H1 (cell line): ENCODE measurements around the gene FAM107A. TPM values are rescaled to one million over a fixed set of nuclear protein-coding genes. Genes with fewer than 3 reads are reported as not detected.

Source experiments
- CTCF ChIA-PET: fragments of 300-600 bp; sonication (Branson Sonifier 250); formaldehyde crosslinking; loops from one replicate; lab custom pipeline; 2021; ENCODE audit not compliant: partially characterized antibody; lab: Charles Lee
- POLR2A ChIA-PET: fragments of 300-600 bp; sonication (Branson Sonifier 250); formaldehyde crosslinking; loops from one replicate; lab custom pipeline; 2021; ENCODE audit warnings: inconsistent platforms; ENCODE audit not compliant: partially characterized antibody; lab: Charles Lee
- DNase-seq, 2 experiments: peaks; one replicate each; pipeline versions ENCODE4 v3.0.0 to v3.0.0-alpha.2; 2010 to 2022; ENCODE audit warnings: low spot score in 2 of 2, low read depth in 1 of 2, mixed read lengths in 1 of 2
- FAIRE-seq: peaks from 2 replicates; lab custom pipeline; 2011; peaks lifted over from hg19 to GRCh38; lab: Jason Lieb, UNC
- H2AFZ ChIP-seq: 2 replicates; pipeline ENCODE4 v1.8.1; 2012; ENCODE audit warnings: low read length, inconsistent platforms
- H2AK5ac ChIP-seq: 2 replicates; pipeline ENCODE4 v1.6.1; 2013; ENCODE audit warnings: low read depth, low read length
- H2BK120ac ChIP-seq: replicated peaks from 2 replicates; pipeline ENCODE3; 2013; ENCODE audit warnings: low read depth, low read length, inconsistent platforms
- H2BK12ac ChIP-seq: 2 replicates; pipeline ENCODE4 v1.6.1; 2013; ENCODE audit warnings: low read depth, low read length
- H2BK15ac ChIP-seq: 2 replicates; pipeline ENCODE4 v1.6.1; 2013; ENCODE audit warnings: low read length
- H2BK20ac ChIP-seq: 2 replicates; pipeline ENCODE4 v1.6.1; 2013; ENCODE audit warnings: low read length
- H2BK5ac ChIP-seq: 2 replicates; pipeline ENCODE4 v1.6.1; 2013; ENCODE audit warnings: low read depth, low read length
- H3K14ac ChIP-seq: 2 replicates; pipeline ENCODE4 v1.6.1; 2013; ENCODE audit warnings: inconsistent platforms; ENCODE audit not compliant: insufficient read length
- H3K18ac ChIP-seq: 2 replicates; pipeline ENCODE4 v1.6.1; 2013; ENCODE audit warnings: low read length; ENCODE audit errors: extremely low read depth
- H3K23ac ChIP-seq: 2 replicates; pipeline ENCODE4 v1.6.1; 2013; ENCODE audit warnings: inconsistent platforms; ENCODE audit not compliant: insufficient read length
- H3K23me2 ChIP-seq: 2 replicates; pipeline ENCODE4 v1.6.1; 2013; ENCODE audit warnings: low read depth, low read length
- H3K27ac ChIP-seq: 2 replicates; pipeline ENCODE4 v1.6.1; 2011; ENCODE audit warnings: low read depth, low read length, inconsistent platforms
- H3K27me3 ChIP-seq, 4 experiments: replicated peaks in 1 of 4; 1 replicate in 1 of 4; 2 replicates in 3 of 4; pipeline versions ENCODE4 v1.6.1 to v1.8.1; 2011 to 2013; ENCODE audit warnings: low read length in 3 of 4, mild to moderate bottlenecking in 3 of 4, inconsistent platforms in 2 of 4, mixed read lengths in 2 of 4, moderate library complexity in 1 of 4; ENCODE audit not compliant: control insufficient read depth in 3 of 4, insufficient read depth in 3 of 4; ENCODE audit errors: extremely low read depth in 1 of 4
- H3K36me3 ChIP-seq, 4 experiments: 2 replicates each; pipeline versions ENCODE4 v1.6.1 to v1.8.1; 2011 to 2013; ENCODE audit warnings: mild to moderate bottlenecking in 4 of 4, low read length in 3 of 4, moderate library complexity in 2 of 4, control low read depth in 1 of 4, inconsistent platforms in 1 of 4; ENCODE audit not compliant: insufficient read depth in 4 of 4, control insufficient read depth in 2 of 4
- H3K4ac ChIP-seq: replicated peaks from 2 replicates; pipeline ENCODE3; 2013; ENCODE audit warnings: low read length, low read depth, mixed read lengths, inconsistent platforms; ENCODE audit not compliant: insufficient read length
- H3K4me1 ChIP-seq, 4 experiments: replicated peaks in 1 of 4; 1 replicate in 1 of 4; 2 replicates in 3 of 4; pipeline versions ENCODE4 v1.6.1 to v1.8.1; 2011 to 2013; ENCODE audit warnings: low read length in 3 of 4, inconsistent platforms in 2 of 4, mixed read lengths in 1 of 4; ENCODE audit not compliant: insufficient read depth in 4 of 4, control insufficient read depth in 3 of 4
- H3K4me2 ChIP-seq, 2 experiments: 2 replicates each; pipeline versions ENCODE4 v1.6.1 to v1.8.1; 2011 to 2013; ENCODE audit warnings: low read depth in 2 of 2, low read length in 2 of 2, control low read depth in 1 of 2, inconsistent platforms in 1 of 2, mild to moderate bottlenecking in 1 of 2; ENCODE audit not compliant: insufficient read depth in 1 of 2
- H3K4me3 ChIP-seq, 4 experiments: fragments of 200-600, 300-600 bp in 1 of 4; sonication (generic), shearing (Covaris generic), sonication (Bioruptor Twin) in 1 of 4; 2 replicates each; pipeline versions ENCODE4 v1.5.1 to v1.8.1; 2011 to 2016; ENCODE audit warnings: low read length in 4 of 4, low read depth in 3 of 4, control low read depth in 2 of 4, inconsistent platforms in 2 of 4, mild to moderate bottlenecking in 2 of 4, mixed read lengths in 1 of 4, moderate library complexity in 1 of 4; ENCODE audit not compliant: insufficient read depth in 2 of 4; ENCODE audit errors: extremely low read depth in 1 of 4
- H3K56ac ChIP-seq: replicated peaks from 2 replicates; pipeline ENCODE3; 2013; ENCODE audit warnings: low read depth, mild to moderate bottlenecking, mixed read lengths, low read length, inconsistent platforms; ENCODE audit not compliant: insufficient read length
- H3K79me1 ChIP-seq: 2 replicates; pipeline ENCODE4 v1.6.1; 2013; ENCODE audit warnings: low read depth, low read length, control low read depth
- H3K79me2 ChIP-seq, 2 experiments: 2 replicates each; pipeline versions ENCODE4 v1.6.1 to v1.8.1; 2012 to 2013; ENCODE audit warnings: low read length in 2 of 2, mild to moderate bottlenecking in 2 of 2, inconsistent platforms in 1 of 2; ENCODE audit not compliant: insufficient read depth in 2 of 2, control insufficient read depth in 1 of 2
- H3K9ac ChIP-seq, 4 experiments: replicated peaks in 1 of 4; 1 replicate in 1 of 4; 2 replicates in 3 of 4; pipeline versions ENCODE4 v1.6.1 to v1.8.1; 2011 to 2013; ENCODE audit warnings: low read depth in 3 of 4, low read length in 3 of 4, control low read depth in 2 of 4, mild to moderate bottlenecking in 2 of 4, moderate library complexity in 2 of 4, inconsistent platforms in 1 of 4; ENCODE audit errors: extremely low read depth in 1 of 4
- H3K9me3 ChIP-seq, 2 experiments: 2 replicates each; pipeline versions ENCODE4 v1.6.1 to v1.8.1; 2012 to 2013; ENCODE audit warnings: mild to moderate bottlenecking in 2 of 2, moderate library complexity in 2 of 2, control low read depth in 1 of 2, inconsistent platforms in 1 of 2, low read depth in 1 of 2, low read length in 1 of 2, mixed read lengths in 1 of 2; ENCODE audit not compliant: insufficient read depth in 2 of 2
- H4K20me1 ChIP-seq, 2 experiments: replicated peaks in 1 of 2; 2 replicates each; pipeline versions ENCODE3 to v1.8.1; 2011 to 2013; ENCODE audit warnings: inconsistent platforms in 2 of 2, low read length in 2 of 2, mild to moderate bottlenecking in 1 of 2; ENCODE audit not compliant: insufficient read depth in 2 of 2, control insufficient read depth in 1 of 2
- H4K5ac ChIP-seq: 2 replicates; pipeline ENCODE4 v1.6.1; 2013; ENCODE audit warnings: low read length, low read depth, mixed read lengths, inconsistent platforms; ENCODE audit not compliant: insufficient read length
- H4K8ac ChIP-seq: 2 replicates; pipeline ENCODE4 v1.8.0; 2013; ENCODE audit warnings: mild to moderate bottlenecking, moderate library complexity, low read length, inconsistent platforms; ENCODE audit not compliant: insufficient read depth; ENCODE audit errors: extremely low read depth
- H4K91ac ChIP-seq: replicated peaks from 2 replicates; pipeline ENCODE3; 2013; ENCODE audit warnings: low read length, mixed read lengths, inconsistent platforms; ENCODE audit not compliant: insufficient read length
- BCL11A ChIP-seq, 2 experiments: IDR thresholded peaks; one replicate each; pipeline ENCODE4 v1.6.1; 2011; ENCODE audit warnings: low read depth in 2 of 2, low read length in 2 of 2, mild to moderate bottlenecking in 2 of 2
- CHD1 ChIP-seq: IDR thresholded peaks from 2 replicates; pipeline ENCODE4 v1.6.1; 2012; ENCODE audit warnings: low read depth, low read length, improper control_type of control experiment
- EP300 ChIP-seq, 2 experiments: IDR thresholded peaks; 1 replicate in 1 of 2; 2 replicates in 1 of 2; pipeline ENCODE4 v1.6.1; 2011 to 2012; ENCODE audit warnings: low read depth in 2 of 2, low read length in 2 of 2, mild to moderate bottlenecking in 2 of 2, borderline replicate concordance in 1 of 2, inconsistent platforms in 1 of 2, moderate library complexity in 1 of 2
- HDAC2 ChIP-seq, 2 experiments: fragments of 300-600 bp in 1 of 2; sonication (generic) in 1 of 2; IDR thresholded peaks; 2 replicates each; pipeline ENCODE4 v1.6.1; 2011 to 2012; ENCODE audit warnings: low read depth in 2 of 2, low read length in 2 of 2, mild to moderate bottlenecking in 2 of 2, moderate library complexity in 2 of 2, borderline replicate concordance in 1 of 2, inconsistent platforms in 1 of 2
- HDAC6 ChIP-seq: IDR thresholded peaks from one replicate; pipeline ENCODE4 v1.7.1; 2012; ENCODE audit warnings: low read depth, mild to moderate bottlenecking, inconsistent platforms, low read length, moderate library complexity
- POLR2A ChIP-seq, 2 experiments: IDR thresholded peaks; 1 replicate in 1 of 2; 2 replicates in 1 of 2; pipeline ENCODE4 v1.6.1; 2011; ENCODE audit warnings: low read depth in 2 of 2, low read length in 2 of 2, mild to moderate bottlenecking in 2 of 2; ENCODE audit errors: control extremely low read depth in 1 of 2
- RBBP5 ChIP-seq: IDR thresholded peaks from 2 replicates; pipeline ENCODE4 v1.7.1; 2012; ENCODE audit warnings: low read depth, mild to moderate bottlenecking, inconsistent platforms, low read length, moderate library complexity, borderline replicate concordance
- SIN3A ChIP-seq, 2 experiments: IDR thresholded peaks in 1 of 2; conservative IDR thresholded peaks in 1 of 2; 2 replicates each; pipeline ENCODE4 v1.6.1; 2011 to 2012; ENCODE audit warnings: low read length in 2 of 2, improper control_type of control experiment in 1 of 2, low read depth in 1 of 2, mild to moderate bottlenecking in 1 of 2
- SP2 ChIP-seq: IDR thresholded peaks from 2 replicates; pipeline ENCODE4 v1.6.1; 2012; ENCODE audit warnings: mild to moderate bottlenecking, low read length, inconsistent platforms
- TCF12 ChIP-seq: IDR thresholded peaks from 2 replicates; pipeline ENCODE4 v1.6.1; 2011; ENCODE audit warnings: low read depth, mild to moderate bottlenecking, low read length
- YY1 ChIP-seq: IDR thresholded peaks from 2 replicates; pipeline ENCODE4 v1.6.1; 2011; ENCODE audit warnings: low read depth, mild to moderate bottlenecking, low read length
- ZNF274 ChIP-seq: IDR thresholded peaks from 2 replicates; pipeline ENCODE4 v1.7.0; 2012; ENCODE audit warnings: low read length, borderline replicate concordance; ENCODE audit errors: extremely low read depth
- WGBS, 2 experiments: shearing (Covaris generic) in 1 of 2; methylation state at CpG; one replicate each; pipeline versions ENCODE4 v1.1.6 to v1.1.7; 2013 to 2015; ENCODE audit warnings: low lambda C conversion rate in 2 of 2, mixed read lengths in 2 of 2, inconsistent platforms in 1 of 2, low coverage in 1 of 2, missing lambda C conversion rate in 1 of 2; ENCODE audit not compliant: insufficient replicate concordance in 2 of 2, insufficient coverage in 1 of 2, insufficient read length in 1 of 2; ENCODE audit errors: extremely low coverage in 1 of 2, missing lambda C conversion rate in 1 of 2; 5-methylcytosine and 5-hydroxymethylcytosine counted together
- polyA plus RNA-seq, 7 experiments: library from polyadenylated mRNA; depleted of rRNA in 3 of 7; stranded (reverse) in 5 of 7; unstranded in 2 of 7; fragments of >200 nt in 5 of 7; fragments of 200-250 nt in 2 of 7; gene quantifications; 1 replicate in 5 of 7; 2 replicates in 1 of 7; 4 replicates in 1 of 7; pipeline versions ENCODE4 v1.2.1 to v1.2.3, GENCODE V29; 2011 to 2013; ENCODE audit warnings: missing spikeins in 2 of 7, mixed read lengths in 2 of 7
- total RNA-seq: library from RNA; stranded (reverse); fragmentation: NEBNext Ultra II Directional; extraction: Animal tissue kit (Norgen Biotek cat#: 25700); gene quantifications from 2 replicates; pipeline ENCODE4 v1.2.1, GENCODE V29; 2021

Gene FAM107A
- total and polyA plus RNA-seq, 2 of the 8 experiments (the other 6 are each of a cell fraction or from before 2014, with no cell fraction given) = 0.51 to 0.65 TPM

DNA sequence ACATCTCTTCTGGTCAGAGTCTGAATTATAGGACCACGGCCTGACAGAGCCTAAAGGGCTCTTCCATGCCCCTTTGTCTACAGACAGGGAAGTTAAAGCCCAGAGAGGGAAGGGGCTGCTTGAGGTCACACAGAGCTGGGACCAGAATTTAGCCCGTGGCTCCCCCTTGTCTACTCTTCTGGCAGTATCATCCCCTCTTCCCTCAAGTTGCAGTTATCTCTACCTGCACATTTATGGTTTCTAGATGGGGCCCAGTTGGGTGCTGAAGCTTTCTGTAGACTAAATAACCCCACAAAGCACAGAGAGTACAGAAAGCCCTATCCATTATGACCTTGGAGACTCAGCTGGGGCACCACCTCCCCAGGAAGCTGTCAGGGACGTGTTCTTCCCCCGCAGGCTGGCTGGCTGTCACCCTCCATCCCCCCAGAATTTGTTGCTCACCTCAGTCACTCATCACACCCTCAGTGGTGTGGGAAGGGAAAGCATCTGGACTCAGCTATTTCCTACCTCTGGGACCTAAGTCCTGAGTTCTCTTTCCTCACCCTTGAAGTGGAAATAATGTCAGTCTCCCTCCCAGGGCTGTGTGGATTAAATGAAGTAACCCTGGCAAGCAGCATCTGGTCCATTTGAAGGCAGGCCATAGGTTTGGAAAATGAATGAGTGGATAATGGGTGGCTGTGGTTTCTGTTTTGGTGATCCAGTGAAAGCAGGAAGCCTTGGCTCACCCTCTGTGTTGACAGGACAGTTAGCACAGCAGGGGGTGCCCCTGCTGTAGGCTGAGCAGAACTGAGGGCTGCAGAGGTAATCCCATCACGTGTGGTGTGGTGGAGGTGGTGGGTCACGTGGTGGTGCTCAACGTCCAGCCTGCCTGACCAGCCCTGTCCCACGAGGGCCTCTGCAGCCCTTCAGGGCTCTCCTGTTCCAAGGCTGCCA is 56.5 kb downstream of the FAM107A start:
- Histone ChIP-seq H3K18ac (no peak overlapping the region), H4K91ac (no peak overlapping the region), H2BK20ac (no peak overlapping the region), H2BK5ac (no peak overlapping the region), H2AFZ (no peak overlapping the region), H3K79me2 (no peaks in the 10 kb centered on the region), H3K9ac (no peak overlapping the region), H4K20me1 (no peaks in the 10 kb centered on the region), H3K4me1 (peaks cover 0 to 12% (median 6%) of the 10 kb centered on the region in 4 experiments; a peak in 6 of 7 replicates), H2BK12ac (no peak overlapping the region; the same call in 1 of the 2 replicates), H4K8ac (no peak overlapping the region), H2BK120ac (no peak overlapping the region), H3K4ac (no peak overlapping the region), H3K23me2 (no peaks in the 10 kb centered on the region), H3K79me1 (no peaks in the 10 kb centered on the region), H3K4me2 (no peak overlapping the region), H3K27ac (no peak overlapping the region), H3K4me3 (no peak overlapping the region), H2BK15ac (0 out of 2 replicates have a peak overlapping the region, but pooled peaks have one; percentile 93), H3K23ac (no peak overlapping the region), H3K9me3 (no peaks in the 10 kb centered on the region), H4K5ac (no peak overlapping the region), H3K14ac (no peak overlapping the region), H3K56ac (no peak overlapping the region), H2AK5ac (no peak overlapping the region), H3K27me3 (no peaks in the 10 kb centered on the region; a peak in 1 of 7 replicates), H3K36me3 (no peaks in the 10 kb centered on the region)
- DNase-seq = no peak
- ChIA-PET POLR2A (no interaction called here), CTCF (interaction anchor here (0.6 to 6.6 kb wide), 12 partner anchors 9 to 232 kb away, joined by 3 to 64 read pairs (median 3); partner anchors contain the start of gene HTD2)
- 81% methylated on average over 8 of the region's 8 CpGs; no CpG with 5 or more reads in 1 of the 2 experiments for WGBS, 2 experiments
- FAIRE-seq = no peak
- TF ChIP-seq CHD1 = no peak
- no peak for TF ChIP-seq SIN3A (conservative IDR thresholded peaks at IDR 0.05 in 1 of 2, IDR thresholded peaks at IDR 0.05 in 1 of 2; ENCODE audit: low read depth in 1 of 2, low read length in 2 of 2)
- TF ChIP-seq BCL11A (IDR thresholded peaks at IDR 0.05; ENCODE audit: low read depth in 2 of 2, low read length in 2 of 2) = no peak
- TF ChIP-seq SP2 = no peak
- TF ChIP-seq HDAC6 = no peak
- TF ChIP-seq ZNF274 = no peak
- TF ChIP-seq POLR2A (IDR thresholded peaks at IDR 0.05; ENCODE audit: control extremely low read depth in 1 of 2, low read depth in 2 of 2, low read length in 2 of 2) = no peak
- no peak for TF ChIP-seq RBBP5
- no peak for TF ChIP-seq YY1
- TF ChIP-seq TCF12 = no peak
- TF ChIP-seq EP300 (IDR thresholded peaks at IDR 0.05; ENCODE audit: borderline replicate concordance in 1 of 2, low read depth in 2 of 2, low read length in 2 of 2) = no peak
- TF ChIP-seq HDAC2 (IDR thresholded peaks at IDR 0.05; ENCODE audit: borderline replicate concordance in 1 of 2, low read depth in 2 of 2, low read length in 2 of 2) = no peak
